ENCODE data around the gene LIG1.

DNA sequence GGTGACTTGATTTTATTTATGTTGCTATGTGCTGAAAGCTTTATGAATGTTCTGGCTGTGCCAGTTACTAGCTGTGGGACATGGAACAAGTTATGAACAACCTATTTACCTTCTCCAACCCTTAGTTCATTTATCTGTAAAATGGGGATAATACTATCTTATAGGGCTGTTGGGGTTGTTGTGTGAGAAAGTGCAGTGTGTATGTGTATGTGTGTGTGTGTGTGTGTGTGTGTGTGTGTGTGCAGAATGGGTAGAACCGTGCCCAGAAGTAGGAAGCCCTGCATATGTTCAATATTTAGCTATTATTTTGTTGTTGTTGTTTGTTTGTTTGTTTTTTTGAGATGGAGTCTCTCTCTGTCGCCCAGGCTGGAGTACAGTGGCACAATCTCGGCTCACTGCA, 20.7 kb upstream of the LIG1 start:
- TF ChIP-seq, protein P1, sequence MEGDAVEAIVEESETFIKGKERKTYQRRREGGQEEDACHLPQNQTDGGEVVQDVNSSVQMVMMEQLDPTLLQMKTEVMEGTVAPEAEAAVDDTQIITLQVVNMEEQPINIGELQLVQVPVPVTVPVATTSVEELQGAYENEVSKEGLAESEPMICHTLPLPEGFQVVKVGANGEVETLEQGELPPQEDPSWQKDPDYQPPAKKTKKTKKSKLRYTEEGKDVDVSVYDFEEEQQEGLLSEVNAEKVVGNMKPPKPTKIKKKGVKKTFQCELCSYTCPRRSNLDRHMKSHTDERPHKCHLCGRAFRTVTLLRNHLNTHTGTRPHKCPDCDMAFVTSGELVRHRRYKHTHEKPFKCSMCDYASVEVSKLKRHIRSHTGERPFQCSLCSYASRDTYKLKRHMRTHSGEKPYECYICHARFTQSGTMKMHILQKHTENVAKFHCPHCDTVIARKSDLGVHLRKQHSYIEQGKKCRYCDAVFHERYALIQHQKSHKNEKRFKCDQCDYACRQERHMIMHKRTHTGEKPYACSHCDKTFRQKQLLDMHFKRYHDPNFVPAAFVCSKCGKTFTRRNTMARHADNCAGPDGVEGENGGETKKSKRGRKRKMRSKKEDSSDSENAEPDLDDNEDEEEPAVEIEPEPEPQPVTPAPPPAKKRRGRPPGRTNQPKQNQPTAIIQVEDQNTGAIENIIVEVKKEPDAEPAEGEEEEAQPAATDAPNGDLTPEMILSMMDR (IDR thresholded peaks at IDR 0.05) = no peak
- no peak for TF ChIP-seq POLR2AphosphoS5 (IDR thresholded peaks at IDR 0.05)
